OCI-LY1 (cell line): Measurements from ENCODE around the gene RDH14.

Experiments
- EZH2 ChIP-seq: fragments of 200-600 bp; sonication (generic), shearing (Covaris generic); IDR thresholded peaks from 2 replicates; pipeline ENCODE4 v1.8.0; 2017; ENCODE audit warnings: borderline replicate concordance, mixed run types, mild to moderate bottlenecking, antibody characterized with exemption, low read length, moderate library complexity, mixed read lengths
- TF ChIP-seq, protein P1 (sequence below): fragments of 200-600 bp; sonication (generic), shearing (Covaris generic); IDR thresholded peaks from 2 replicates; pipeline ENCODE4 v1.5.1; 2017; ENCODE audit warnings: mild to moderate bottlenecking, antibody characterized with exemption, low read length, moderate library complexity, mixed read lengths

GRCh38 chr2:18526429-18526828, 34.0 kb downstream of the RDH14 start:
- TF ChIP-seq, protein P1, sequence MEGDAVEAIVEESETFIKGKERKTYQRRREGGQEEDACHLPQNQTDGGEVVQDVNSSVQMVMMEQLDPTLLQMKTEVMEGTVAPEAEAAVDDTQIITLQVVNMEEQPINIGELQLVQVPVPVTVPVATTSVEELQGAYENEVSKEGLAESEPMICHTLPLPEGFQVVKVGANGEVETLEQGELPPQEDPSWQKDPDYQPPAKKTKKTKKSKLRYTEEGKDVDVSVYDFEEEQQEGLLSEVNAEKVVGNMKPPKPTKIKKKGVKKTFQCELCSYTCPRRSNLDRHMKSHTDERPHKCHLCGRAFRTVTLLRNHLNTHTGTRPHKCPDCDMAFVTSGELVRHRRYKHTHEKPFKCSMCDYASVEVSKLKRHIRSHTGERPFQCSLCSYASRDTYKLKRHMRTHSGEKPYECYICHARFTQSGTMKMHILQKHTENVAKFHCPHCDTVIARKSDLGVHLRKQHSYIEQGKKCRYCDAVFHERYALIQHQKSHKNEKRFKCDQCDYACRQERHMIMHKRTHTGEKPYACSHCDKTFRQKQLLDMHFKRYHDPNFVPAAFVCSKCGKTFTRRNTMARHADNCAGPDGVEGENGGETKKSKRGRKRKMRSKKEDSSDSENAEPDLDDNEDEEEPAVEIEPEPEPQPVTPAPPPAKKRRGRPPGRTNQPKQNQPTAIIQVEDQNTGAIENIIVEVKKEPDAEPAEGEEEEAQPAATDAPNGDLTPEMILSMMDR = no peak
- TF ChIP-seq EZH2 = no peak
